GM18505 (cell line): ENCODE data around the gene TMEM81.

ENCODE experiments used
- ATAC-seq: cut with Tn5 transposase; IDR thresholded peaks from one replicate; pipeline ENCODE4 v1.9.1; 2021; ENCODE audit not compliant: unreplicated experiment
- POLR2A ChIP-seq: IDR thresholded peaks from 4 replicates; pipeline ENCODE4 v1.6.1; 2011; ENCODE audit warnings: borderline replicate concordance; ENCODE audit not compliant: insufficient read depth, insufficient read length; ENCODE audit errors: extremely low read depth

TMEM81 gene, protein sequence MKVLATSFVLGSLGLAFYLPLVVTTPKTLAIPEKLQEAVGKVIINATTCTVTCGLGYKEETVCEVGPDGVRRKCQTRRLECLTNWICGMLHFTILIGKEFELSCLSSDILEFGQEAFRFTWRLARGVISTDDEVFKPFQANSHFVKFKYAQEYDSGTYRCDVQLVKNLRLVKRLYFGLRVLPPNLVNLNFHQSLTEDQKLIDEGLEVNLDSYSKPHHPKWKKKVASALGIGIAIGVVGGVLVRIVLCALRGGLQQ

DNA sequence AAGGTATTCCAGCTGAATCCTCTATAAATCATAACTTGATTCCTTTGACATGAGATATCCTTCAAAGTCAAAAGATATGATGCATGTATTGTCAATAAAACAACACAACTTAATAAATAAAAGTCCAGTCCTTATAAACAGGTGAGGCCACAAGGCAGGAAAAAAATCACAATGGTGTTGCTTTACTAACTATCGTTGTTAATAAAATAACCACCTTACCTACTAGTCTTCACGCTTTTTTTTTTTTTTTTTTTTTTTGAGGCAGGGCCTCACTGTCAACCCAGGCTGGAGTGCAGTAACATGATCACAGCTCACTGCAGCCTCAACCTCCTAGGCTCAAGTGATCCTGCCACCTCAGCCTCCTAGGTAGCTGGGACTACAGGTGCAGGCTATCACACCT, at the start of gene TMEM81:
Gene TMEM81 (minus strand): TSS at position 101 of the 400 bp plus-strand sequence. CDS start 140 bp downstream, outside the sequence.
- no peak for TF ChIP-seq POLR2A
- no peak for ATAC-seq

DNA sequence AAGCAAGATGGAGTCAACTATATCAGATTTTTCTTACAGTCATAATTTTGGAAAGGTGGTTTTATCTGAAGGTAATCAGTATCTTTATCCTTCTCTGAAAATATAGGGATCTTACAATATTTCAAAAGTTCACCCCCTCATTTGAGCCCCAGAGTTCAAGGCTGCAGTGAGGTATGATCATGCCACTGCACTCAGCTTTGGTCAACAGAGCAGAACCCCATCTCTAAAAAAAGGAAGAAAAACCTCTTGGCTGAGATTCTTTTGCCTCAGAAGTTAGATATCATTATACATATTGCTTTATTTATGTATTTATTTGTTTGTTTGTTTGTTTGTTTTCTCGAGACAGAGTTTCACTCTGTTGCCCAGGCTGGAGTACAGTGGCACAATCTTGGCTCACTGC, 49.0 kb upstream of the TMEM81 start:
- no peak for TF ChIP-seq POLR2A
- no peak for ATAC-seq

DNA sequence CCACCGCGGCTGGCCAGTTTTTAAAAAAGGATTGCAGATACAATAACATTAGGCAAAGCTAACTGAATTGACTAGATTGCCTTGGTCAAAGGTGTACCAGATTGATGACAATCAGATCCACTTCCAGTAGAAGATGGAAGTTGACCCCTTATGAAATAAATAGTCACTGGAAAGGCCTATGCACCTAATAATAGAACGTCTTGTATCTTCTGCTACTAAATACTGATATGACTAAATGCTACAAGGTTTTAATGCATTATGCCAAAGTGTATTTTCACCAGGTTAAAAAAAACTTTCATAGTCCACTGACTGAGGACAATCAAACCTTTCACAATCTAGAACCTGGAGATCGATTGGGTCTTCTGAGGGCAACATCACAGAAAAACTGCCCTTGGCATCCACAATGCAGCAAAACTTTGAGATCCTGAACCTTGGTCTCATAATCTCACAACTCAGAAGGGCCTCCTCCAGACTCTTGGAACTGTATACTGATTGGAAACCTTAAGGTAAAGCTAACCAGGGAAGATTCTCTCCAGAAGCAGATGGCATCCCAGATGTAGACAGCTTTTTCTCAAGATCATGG, 45.3 kb upstream of the TMEM81 start:
- ATAC-seq = no peak
- TF ChIP-seq POLR2A = no peak

DNA sequence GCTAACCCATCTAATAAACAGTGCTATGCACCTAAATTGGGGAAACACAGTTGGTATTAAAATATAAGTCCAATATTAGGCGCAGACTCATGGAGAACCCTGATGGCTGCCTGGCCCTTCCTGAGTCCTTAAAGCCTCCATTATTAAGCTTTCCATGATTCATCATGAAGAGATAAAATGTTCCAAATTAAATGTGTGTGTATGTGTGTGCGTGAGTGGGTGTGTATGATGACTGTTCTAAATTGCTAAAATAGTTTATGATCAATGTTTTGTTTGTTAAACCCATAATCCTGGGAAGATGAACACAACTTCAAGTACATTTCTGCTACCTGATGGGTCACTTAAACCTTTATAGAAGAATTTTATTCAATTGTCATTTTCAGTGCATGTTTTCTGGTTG, 43.8 kb upstream of the TMEM81 start:
- no peak for TF ChIP-seq POLR2A
- no peak for ATAC-seq

DNA sequence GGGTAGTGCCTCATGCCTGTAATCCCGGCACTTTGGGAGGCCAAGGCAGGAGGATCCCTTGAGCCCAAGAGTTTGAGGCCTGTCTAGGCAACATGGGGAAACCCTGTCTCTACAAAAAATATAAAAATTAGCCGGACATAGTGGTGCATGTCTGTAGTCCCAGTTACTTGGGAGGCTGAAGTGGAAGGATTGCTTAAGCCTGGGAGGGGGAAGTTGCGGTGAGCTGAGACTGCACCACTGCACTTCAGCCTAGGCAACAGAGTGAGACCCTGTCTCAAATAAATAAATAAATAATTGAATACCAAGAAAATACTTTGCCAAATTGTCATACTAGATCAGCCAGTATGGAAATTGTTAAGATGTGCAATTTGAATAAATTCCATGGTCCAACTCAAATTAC, 43.4 kb upstream of the TMEM81 start:
- TF ChIP-seq POLR2A = no peak
- ATAC-seq = no peak

DNA sequence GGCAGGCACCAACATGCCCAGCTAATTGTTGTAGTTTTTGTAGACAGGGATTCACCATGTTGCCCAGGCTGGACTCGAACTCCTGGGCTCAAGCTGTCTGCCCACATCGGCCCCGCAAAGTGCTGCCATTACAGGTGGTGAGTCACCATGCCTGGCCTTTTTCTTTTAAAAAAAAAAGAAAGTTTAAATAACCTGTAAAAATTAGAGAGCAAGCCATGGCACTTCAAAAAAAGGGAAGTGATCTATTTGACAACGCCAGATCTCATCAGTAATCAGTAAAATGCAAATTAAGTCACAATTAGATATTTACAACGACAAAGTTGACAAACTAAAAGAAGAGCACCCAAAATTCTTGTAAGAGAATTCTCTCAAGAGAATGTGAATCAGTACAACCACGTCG, 40.5 kb upstream of the TMEM81 start:
- no peak for TF ChIP-seq POLR2A
- ATAC-seq = no peak

DNA sequence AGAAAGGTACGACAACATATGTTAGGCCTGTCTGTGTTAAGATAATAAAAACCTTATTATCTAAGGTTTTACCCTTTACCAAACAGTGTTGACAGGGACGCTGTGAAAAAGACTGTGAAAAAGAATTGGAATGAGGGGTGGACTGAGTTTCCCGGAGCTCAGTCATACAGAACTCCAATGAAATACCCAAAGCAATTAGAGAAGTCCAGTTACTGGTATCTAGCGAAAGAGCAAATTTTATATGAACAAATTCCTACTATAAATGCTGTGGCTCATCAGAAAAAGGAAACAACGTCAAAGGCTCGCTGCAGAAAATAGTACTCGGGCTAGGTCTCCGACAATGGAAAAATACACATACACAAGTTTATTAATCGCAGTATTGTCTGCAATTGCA, 38.2 kb upstream of the TMEM81 start:
- no peak for TF ChIP-seq POLR2A
- ATAC-seq = no peak

DNA sequence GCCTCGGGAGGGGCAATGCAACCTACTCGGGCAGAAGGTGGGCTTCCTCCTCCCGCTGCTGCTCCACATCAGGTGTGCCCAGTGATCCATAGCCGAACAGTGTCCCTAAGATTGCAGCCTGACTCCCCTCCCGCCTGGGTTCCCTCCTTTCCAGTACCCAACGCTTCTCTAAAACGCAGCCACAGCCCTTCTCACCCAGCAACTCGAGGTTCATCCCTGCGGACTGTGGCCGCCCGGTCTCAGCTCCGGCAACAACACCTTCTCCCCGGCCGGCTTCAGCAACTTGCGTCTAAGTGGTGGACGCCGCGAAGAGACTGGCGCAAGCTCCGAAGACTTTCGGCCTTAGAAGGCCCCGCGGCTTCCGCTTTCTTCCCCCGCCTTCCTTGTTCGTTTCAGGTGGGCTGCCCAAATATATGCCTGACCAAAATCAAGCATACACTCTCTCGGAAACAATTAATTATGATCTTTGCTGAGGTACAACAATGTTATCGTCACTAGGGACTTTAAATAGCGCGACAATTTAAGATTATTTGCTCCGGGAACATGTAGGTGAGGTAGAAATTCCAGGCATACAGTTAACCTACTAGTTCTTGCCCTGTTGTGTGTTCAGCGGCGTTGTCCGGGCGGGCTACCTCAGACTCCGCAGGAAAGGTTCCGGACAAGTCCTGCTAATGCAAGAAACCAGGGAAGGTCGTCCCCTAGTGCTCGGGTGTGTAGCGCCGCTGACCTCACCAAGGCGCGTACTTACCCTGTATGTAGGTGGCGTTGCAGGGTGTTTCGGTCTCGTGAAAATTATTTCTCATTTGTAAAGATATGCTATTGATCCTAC, 37.6 kb upstream of the TMEM81 start, which contains the start of gene RBBP5:
Gene RBBP5 (minus strand): TSS at position 319 of the 829 bp plus-strand sequence. CDS start 105 bp downstream, at position 214.
- ATAC-seq = peak; percentile 89
- peak; percentile 98 for TF ChIP-seq POLR2A

DNA sequence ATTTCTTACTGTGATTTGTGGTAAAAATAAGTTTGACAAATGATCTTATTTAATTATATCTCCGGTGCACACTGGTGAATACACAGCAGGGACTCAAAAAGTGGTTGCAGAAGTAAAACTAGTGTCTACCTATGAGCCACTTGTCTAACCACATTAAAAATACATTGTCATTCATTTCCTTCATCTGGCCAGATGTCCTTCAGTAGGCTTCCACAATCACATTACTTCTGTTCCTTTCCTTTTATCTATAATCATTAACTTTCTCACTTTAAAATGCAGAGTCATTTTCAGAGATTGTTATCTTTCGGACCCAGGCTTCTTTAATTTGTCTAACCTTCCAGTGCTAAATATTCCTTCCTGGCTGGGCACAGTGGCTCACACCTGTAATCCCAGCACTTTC, 34.5 kb upstream of the TMEM81 start:
- no peak for ATAC-seq
- TF ChIP-seq POLR2A = no peak

DNA sequence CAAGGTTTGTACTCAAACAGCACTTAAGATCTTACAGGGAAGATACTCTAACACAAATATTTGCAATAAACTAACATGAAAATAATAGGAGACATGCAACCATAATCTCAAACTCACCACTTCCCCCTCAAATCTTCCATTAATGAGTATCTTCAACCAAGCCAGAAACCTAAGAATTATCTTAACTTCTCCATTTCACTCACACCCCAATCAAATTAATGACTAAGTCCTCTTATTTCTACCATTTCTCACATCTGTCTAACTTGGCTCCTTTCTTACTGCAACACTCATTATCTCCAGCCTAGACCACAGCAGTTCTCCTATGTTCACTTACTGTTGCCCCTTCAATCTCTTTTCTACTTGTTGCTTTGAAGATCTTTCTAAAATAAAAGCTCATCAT, 27.1 kb upstream of the TMEM81 start:
- no peak for TF ChIP-seq POLR2A
- ATAC-seq = no peak

DNA sequence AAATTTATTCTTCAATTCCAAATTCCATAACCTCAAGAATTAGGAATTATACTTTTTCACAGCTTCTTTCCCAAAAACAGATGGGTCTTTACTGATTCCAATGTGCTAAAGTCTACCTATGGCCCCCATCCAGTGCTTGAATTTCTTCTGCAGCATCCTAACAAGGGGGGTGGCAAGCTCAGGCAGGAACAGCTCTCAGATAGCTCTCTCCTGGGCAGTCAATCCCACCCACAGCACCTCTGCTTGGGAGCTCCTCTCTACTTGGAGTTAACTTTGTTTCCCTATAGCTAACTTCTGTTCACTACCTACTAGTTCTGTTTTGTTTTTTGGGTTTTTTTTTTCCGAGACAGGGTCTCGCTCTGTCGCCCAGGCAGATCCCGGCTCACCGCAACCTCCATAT, 25.5 kb upstream of the TMEM81 start:
- no peak for TF ChIP-seq POLR2A
- ATAC-seq = no peak

DNA sequence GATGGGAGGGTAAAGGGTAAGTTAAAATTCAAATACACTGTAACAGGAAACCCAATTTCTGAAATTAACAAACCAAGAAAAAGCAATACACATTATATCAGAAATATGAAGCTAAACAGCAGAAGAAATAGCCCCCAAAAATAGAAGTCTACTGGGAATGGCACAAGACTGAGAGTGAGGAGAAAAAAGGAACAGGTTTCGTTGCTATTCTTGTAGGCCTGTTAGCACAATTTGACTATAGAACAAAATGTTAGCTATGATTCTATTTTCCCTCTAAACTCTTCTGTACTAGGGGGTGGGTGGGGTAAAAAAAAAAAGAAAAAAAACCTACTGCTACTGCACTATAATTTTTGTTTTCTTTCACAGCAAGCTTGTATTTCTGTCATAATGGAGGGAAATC, 25.0 kb upstream of the TMEM81 start:
- no peak for ATAC-seq
- TF ChIP-seq POLR2A = no peak

DNA sequence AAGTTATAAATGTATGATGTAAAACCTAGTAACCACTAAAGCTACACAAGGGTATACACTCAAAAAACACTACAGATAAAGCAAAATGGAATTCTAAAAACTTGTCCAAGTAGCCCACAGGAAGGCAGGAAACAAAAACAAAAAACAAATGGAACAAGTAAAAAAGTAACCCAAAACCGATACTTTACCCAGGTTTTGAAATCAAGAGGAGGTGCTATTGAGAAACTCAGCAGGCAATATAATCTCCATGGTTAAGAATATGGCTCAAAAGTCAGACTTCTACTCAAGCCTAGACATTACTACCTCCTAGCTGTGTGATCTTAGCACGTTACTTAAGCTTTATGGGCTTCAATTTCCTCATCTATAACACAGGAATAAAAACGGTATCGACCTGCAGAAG, 24.2 kb upstream of the TMEM81 start:
- no peak for TF ChIP-seq POLR2A
- ATAC-seq = no peak

DNA sequence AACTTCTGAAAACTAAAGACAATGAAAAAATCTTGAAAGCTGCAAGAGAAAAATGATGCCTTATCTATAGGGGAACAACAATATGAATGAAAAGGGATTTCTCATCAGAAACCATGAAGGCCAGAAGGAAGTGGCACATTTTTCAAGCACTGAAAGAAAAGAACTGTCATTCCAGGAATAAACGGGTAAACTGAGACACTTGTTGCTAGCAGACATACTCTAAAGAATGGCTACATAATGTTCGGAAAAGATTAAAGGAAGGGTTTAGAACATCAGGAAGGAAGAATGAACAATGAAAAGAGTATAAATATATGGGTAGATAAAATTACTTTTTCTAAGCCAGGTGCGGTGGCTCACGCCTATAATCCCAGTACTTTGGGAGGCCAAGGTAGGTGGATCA, 23.1 kb upstream of the TMEM81 start:
- no peak for ATAC-seq
- TF ChIP-seq POLR2A = no peak

DNA sequence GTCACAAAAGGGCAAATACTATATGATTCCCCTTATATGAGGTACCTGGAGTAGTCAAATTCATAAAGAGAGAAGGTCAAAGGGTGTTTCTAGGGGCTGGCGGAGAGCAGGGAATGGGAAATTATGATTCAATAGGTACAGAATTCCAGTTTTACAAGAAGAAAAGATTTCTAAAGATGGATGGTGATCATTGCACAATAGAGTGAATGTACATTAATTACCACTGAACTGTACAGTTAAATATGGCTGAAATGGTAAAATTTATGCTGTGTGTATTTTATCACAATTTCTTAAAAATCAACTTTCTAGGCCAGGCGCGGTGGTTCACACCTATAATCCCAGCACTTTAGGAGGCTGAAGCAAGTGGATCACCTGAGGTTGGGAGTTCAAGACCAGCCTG, 18.1 kb upstream of the TMEM81 start:
- TF ChIP-seq POLR2A = no peak
- no peak for ATAC-seq

DNA sequence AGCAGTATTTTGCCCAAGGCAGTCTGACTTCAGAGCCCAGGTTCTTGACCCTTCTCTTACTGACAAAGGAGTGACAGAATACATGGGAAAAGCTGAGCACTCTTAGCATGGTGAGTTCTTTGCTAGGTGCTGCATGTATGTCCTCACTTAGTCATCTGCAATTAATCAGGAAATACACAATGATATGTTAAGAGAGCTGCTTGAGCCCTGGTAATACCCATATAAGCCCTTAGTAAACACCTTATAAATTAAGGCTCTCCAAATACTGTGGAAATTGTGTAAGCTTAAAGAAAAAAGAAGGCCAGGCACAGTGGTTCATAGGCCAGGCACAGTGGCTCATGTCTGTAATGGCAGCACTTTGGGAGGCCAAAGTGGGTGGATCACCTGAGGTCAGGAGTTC, 14.0 kb upstream of the TMEM81 start:
- ATAC-seq = no peak
- no peak for TF ChIP-seq POLR2A
